ENCODE results near the gene PCIF1. TPM values are rescaled to one million over a fixed set of nuclear protein-coding genes. Genes with fewer than 3 reads are reported as not detected.
"Not testable (repeated sequence)": the region's sequence is repeated elsewhere in the genome, so short reads cannot be mapped to it uniquely, and the experiment has no call there.

Gene PCIF1
- total RNA-seq, 2 experiments from 2014 or later: 27.8 to 29.5 TPM

- CTCF ChIA-PET: interaction anchor here (0.8 to 3.2 kb wide), 3 partner anchors 9 to 17 kb away, joined by 3 to 17 read pairs (median 3); no protein-coding TSS in a partner anchor
- peaks cover 27% of the 10 kb centered on the region for H3K36me3 Mint-ChIP-seq (ENCODE audit: low read depth)
- no peak overlapping the region for H3K4me3 Mint-ChIP-seq
Measured at GRCh38 chr20:45952861-45953260, 18.4 kb downstream of the PCIF1 start.

GRCh38 chr20:45953672-45954071 is 19.2 kb downstream of the PCIF1 start:
- intact Hi-C loops (cut with micrococcal nuclease): no loop called here
- TF ChIP-seq CTCF (IDR thresholded peaks at IDR 0.05): no peak
- Mint-ChIP-seq H3K36me3 (ENCODE audit: low read depth) (peaks cover 27% of the 10 kb centered on the region), H3K4me1 (ENCODE audit: low read depth) (peaks cover 6% of the 10 kb centered on the region), H3K9me3 (no peaks in the 10 kb centered on the region), H3K27me3 (no peaks in the 10 kb centered on the region), H3K4me3 (no peak overlapping the region), H3K27ac (no peak overlapping the region)
- DNase-seq (no peak), ATAC-seq (no peak)
- POLR2A ChIA-PET: interaction anchor here (1.3 to 12.9 kb wide), 6 partner anchors 8 to 30 kb away, joined by 3 to 119 read pairs (median 11); partner anchors contain the start of gene PCIF1
- CTCF ChIA-PET: interaction anchor here (1.2 to 3.2 kb wide), 3 partner anchors 9 to 16 kb away, joined by 3 to 17 read pairs (median 4); no protein-coding TSS in a partner anchor

More at GRCh38 chr20:45952861-45953260, 18.4 kb downstream of the PCIF1 start:
- peaks cover 6% of the 10 kb centered on the region for H3K4me1 Mint-ChIP-seq (ENCODE audit: low read depth)
- ATAC-seq (no peak), DNase-seq (no peak)
- POLR2A ChIA-PET: interaction anchor here (1.3 to 12.9 kb wide), 7 partner anchors 9 to 30 kb away, joined by 3 to 119 read pairs (median 11); partner anchors contain the start of gene PCIF1
- H3K27ac Mint-ChIP-seq: no peak overlapping the region
- no peak for TF ChIP-seq CTCF (IDR thresholded peaks at IDR 0.05)
- no peaks in the 10 kb centered on the region for H3K27me3 Mint-ChIP-seq
- no peaks in the 10 kb centered on the region for H3K9me3 Mint-ChIP-seq
- intact Hi-C loops (cut with micrococcal nuclease): no loop called here

GRCh38 chr20:45956326-45956725 is 21.8 kb downstream of the PCIF1 start:
- ATAC-seq; H3K27me3 Mint-ChIP-seq; CTCF ChIA-PET; intact Hi-C loops (cut with micrococcal nuclease); H3K27ac Mint-ChIP-seq; DNase-seq; H3K4me1 Mint-ChIP-seq (ENCODE audit: low read depth); H3K9me3 Mint-ChIP-seq; POLR2A ChIA-PET; H3K4me3 Mint-ChIP-seq: not testable (repeated sequence)
- peaks cover 41% of the 10 kb centered on the region for H3K36me3 Mint-ChIP-seq (ENCODE audit: low read depth)

GRCh38 chr20:45957021-45957941 is 22.8 kb downstream of the PCIF1 start:
- Mint-ChIP-seq H3K9me3 (no peaks in the 10 kb centered on the region), H3K4me3 (no peak overlapping the region), H3K27ac (no peak overlapping the region), H3K27me3 (no peaks in the 10 kb centered on the region), H3K4me1 (ENCODE audit: low read depth) (peaks cover under 1% of the 10 kb centered on the region), H3K36me3 (ENCODE audit: low read depth) (peaks cover 40% of the 10 kb centered on the region)
- POLR2A ChIA-PET: interaction anchor here (1.0 to 5.8 kb wide), 4 partner anchors 8 to 23 kb away, joined by 3 to 55 read pairs (median 10); partner anchors contain the start of genes PCIF1 and ZNF335
- CTCF ChIA-PET: interaction anchor here (1.3 to 5.3 kb wide), 2 partner anchors 10 to 13 kb away, joined by 3 to 50 read pairs; no protein-coding TSS in a partner anchor
- intact Hi-C loops (cut with micrococcal nuclease): no loop called here
- no peak for TF ChIP-seq CTCF (IDR thresholded peaks at IDR 0.05)
- DNase-seq: no peak
- ATAC-seq: no peak

- POLR2A ChIA-PET: interaction anchor here (0.8 to 5.8 kb wide), 6 partner anchors 10 to 24 kb away, joined by 3 to 55 read pairs (median 6); partner anchors contain the start of genes PCIF1 and ZNF335
- DNase-seq: no peak
- peaks cover 46% of the 10 kb centered on the region for H3K36me3 Mint-ChIP-seq (ENCODE audit: low read depth)
- no peak overlapping the region for H3K27ac Mint-ChIP-seq
- ATAC-seq: no peak
- intact Hi-C loops (cut with micrococcal nuclease): no loop called here
- H3K9me3 Mint-ChIP-seq: no peaks in the 10 kb centered on the region
- H3K4me3 Mint-ChIP-seq: no peak overlapping the region
- no peak for TF ChIP-seq CTCF (IDR thresholded peaks at IDR 0.05)
- CTCF ChIA-PET: interaction anchor here (1.3 to 5.3 kb wide), 2 partner anchors 11 to 12 kb away, joined by 3 to 50 read pairs; no protein-coding TSS in a partner anchor
- no peaks in the 10 kb centered on the region for H3K27me3 Mint-ChIP-seq
- no peaks in the 10 kb centered on the region for H3K4me1 Mint-ChIP-seq (ENCODE audit: low read depth)
Measured at GRCh38 chr20:45958593-45958992, 24.1 kb downstream of the PCIF1 start.

Measured in activated CD8-positive, alpha-beta T cell treated with anti-CD3 and anti-CD28 coated beads for 36 hours (primary cell).